Heart left ventricle (tissue), 13 donors: ENCODE data around the gene RPS6KB2.

ENCODE experiments used
- POLR2A ChIP-seq, 2 donors: fragments of 450-650 bp; IDR thresholded peaks; one replicate each; pipeline ENCODE4 v1.6.1; 2017; ENCODE audit warnings: antibody characterized with exemption in 2 of 2, mild to moderate bottlenecking in 2 of 2, moderate library complexity in 2 of 2
- TF ChIP-seq, protein P1 (sequence below), 12 donors: fragments of 200-600 bp; sonication (generic) in 4 of 12; IDR thresholded peaks; one replicate each; pipeline versions ENCODE4 v1.5.0 to v1.8.0; 2018 to 2022; ENCODE audit warnings: antibody characterized with exemption in 12 of 12, mild to moderate bottlenecking in 5 of 12
- donor health status: ischemic (EF 13 %, LVEDD 7.1; RV severe dilation, severe dysfunction).
- donor health status: DM: no; HTN: yes; CAD: no.
- donor health status: DM: no; HTN: no; CAD: no.
- donor health status: ischemic (EF 25% LVEDD 6.9; RV normal size, moderate dysfunction).
- donor health status: ischemic (EF 25% LVEDD 5.7; RV mildly dilated, moderate dysfunction).
- donor health status: ischemic (EF 35%, LVEDD 5.7; RV mildly dilated, moderate dysfunction).
- donor health status: nonischemic (EF 11% LVEDD 7.7; RV severe dilation, severe dysfunction).
- donor health status: DM: yes; HTN: yes; CAD: no.
- donor health status: PGD.
- donor health status: ischemic (EF 29% LVEDD 5.4; RV normal size, mild dysfunction).
- donor health status: nonischemic (EF 23%, LVEDD 6.1; RV moderate dilation, normal function).

DNA sequence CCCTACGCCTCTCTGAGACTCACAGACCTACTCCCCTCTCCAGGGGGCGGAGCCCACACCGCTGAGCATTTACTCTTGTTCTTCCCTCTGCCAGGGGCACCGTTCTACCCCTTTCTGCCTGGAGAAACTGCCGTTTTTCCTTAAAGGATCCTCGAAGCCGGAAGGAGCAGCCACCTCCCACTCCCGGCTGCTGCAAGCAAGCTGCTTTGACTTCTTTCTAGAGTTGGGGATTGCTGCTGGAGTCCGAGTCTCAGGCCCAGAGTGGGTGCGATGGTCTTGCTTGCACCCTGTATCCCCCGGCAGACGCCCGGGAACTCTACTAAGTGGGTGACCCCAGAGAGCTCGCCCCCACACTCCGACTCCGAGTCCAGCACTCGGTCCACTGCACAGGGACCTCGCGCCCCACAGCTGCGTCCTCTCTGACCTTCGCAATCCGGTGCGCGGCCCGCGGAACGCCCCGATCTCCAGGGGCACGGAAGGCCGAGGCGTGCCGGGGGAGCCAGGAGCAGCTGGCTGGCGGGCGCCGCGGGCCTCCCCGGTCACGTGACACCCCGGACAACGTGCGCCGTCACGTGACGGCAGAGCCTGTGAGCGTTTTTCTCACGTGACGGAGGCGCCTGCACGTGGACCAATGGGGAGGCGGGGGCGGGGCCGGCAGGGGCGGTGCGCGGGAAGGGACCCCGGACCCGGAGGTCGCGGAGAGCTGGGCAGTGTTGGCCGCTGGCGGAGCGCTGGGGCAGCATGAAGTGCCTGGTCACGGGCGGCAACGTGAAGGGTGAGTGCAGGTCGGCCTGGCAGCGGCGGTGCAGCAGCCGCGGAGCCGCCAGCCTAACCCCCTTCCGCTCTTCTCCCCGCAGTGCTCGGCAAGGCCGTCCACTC lies 36.8 kb upstream of the RPS6KB2 start, which contains the start of gene RAD9A:
- peak in 1 of 2 donors; percentile 79 for TF ChIP-seq POLR2A (IDR thresholded peaks at IDR 0.05)
- TF ChIP-seq, protein P1, sequence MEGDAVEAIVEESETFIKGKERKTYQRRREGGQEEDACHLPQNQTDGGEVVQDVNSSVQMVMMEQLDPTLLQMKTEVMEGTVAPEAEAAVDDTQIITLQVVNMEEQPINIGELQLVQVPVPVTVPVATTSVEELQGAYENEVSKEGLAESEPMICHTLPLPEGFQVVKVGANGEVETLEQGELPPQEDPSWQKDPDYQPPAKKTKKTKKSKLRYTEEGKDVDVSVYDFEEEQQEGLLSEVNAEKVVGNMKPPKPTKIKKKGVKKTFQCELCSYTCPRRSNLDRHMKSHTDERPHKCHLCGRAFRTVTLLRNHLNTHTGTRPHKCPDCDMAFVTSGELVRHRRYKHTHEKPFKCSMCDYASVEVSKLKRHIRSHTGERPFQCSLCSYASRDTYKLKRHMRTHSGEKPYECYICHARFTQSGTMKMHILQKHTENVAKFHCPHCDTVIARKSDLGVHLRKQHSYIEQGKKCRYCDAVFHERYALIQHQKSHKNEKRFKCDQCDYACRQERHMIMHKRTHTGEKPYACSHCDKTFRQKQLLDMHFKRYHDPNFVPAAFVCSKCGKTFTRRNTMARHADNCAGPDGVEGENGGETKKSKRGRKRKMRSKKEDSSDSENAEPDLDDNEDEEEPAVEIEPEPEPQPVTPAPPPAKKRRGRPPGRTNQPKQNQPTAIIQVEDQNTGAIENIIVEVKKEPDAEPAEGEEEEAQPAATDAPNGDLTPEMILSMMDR (IDR thresholded peaks at IDR 0.05), result no peak
